ENCODE results near the gene KISS1R.

GRCh38 chr19:887072-887471 lies 30.1 kb upstream of the KISS1R start:
- no peak for TF ChIP-seq BHLHE40 (IDR thresholded peaks at IDR 0.05; ENCODE audit: low read depth, low read length)
- TF ChIP-seq SMC3 (IDR thresholded peaks at IDR 0.05; ENCODE audit: low read depth, low read length) = no peak
- TF ChIP-seq, protein P1, sequence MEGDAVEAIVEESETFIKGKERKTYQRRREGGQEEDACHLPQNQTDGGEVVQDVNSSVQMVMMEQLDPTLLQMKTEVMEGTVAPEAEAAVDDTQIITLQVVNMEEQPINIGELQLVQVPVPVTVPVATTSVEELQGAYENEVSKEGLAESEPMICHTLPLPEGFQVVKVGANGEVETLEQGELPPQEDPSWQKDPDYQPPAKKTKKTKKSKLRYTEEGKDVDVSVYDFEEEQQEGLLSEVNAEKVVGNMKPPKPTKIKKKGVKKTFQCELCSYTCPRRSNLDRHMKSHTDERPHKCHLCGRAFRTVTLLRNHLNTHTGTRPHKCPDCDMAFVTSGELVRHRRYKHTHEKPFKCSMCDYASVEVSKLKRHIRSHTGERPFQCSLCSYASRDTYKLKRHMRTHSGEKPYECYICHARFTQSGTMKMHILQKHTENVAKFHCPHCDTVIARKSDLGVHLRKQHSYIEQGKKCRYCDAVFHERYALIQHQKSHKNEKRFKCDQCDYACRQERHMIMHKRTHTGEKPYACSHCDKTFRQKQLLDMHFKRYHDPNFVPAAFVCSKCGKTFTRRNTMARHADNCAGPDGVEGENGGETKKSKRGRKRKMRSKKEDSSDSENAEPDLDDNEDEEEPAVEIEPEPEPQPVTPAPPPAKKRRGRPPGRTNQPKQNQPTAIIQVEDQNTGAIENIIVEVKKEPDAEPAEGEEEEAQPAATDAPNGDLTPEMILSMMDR (conservative IDR thresholded peaks at IDR 0.05; ENCODE audit: low read depth, low read length) = no peak
- no peak for TF ChIP-seq POLR2A (IDR thresholded peaks at IDR 0.05; ENCODE audit: low read depth, low read length)
- TF ChIP-seq RAD21 (IDR thresholded peaks at IDR 0.05; ENCODE audit: low read length) = no peak
- no peak for TF ChIP-seq USF2 (IDR thresholded peaks at IDR 0.05; ENCODE audit: low read depth, low read length)

All from IMR-90 (cell line).